NK-92 treated with Interleukin-12 subunit alpha and Interleukin-12 subunit beta, amount 100 ng/mL, for 24 hours (cell line): Measurements from ENCODE around the gene ILF3.

ENCODE experiments used
- DNase-seq: peaks from one replicate; lab custom pipeline; 2025; lab: John Stamatoyannopoulos, UW

ILF3 gene

GRCh38 chr19:10653732-10654609 is at the start of gene ILF3:
Gene ILF3, plus strand, starts transcription at chr19:10654346. Its CDS starts 16,260 bp downstream, at chr19:10670606.
- DNase-seq, result peak; percentile 99

- no peak for DNase-seq
These were observed 49.6 kb upstream of the ILF3 start for GRCh38 chr19:10604460-10604980.

- no peak for DNase-seq
These were observed 42.2 kb upstream of the ILF3 start for GRCh38 chr19:10611907-10612306.

GRCh38 chr19:10612499-10613119 is 41.5 kb upstream of the ILF3 start:
- DNase-seq, result no peak

- no peak for DNase-seq
These were observed 38.6 kb upstream of the ILF3 start for GRCh38 chr19:10615429-10616023.

- DNase-seq, result no peak
These were observed 36.6 kb upstream of the ILF3 start for GRCh38 chr19:10617409-10618121.

- no peak for DNase-seq
These were observed 35.3 kb upstream of the ILF3 start for GRCh38 chr19:10618846-10619245.

GRCh38 chr19:10620786-10621185 is 33.4 kb upstream of the ILF3 start:
- no peak for DNase-seq

- no peak for DNase-seq
These were observed 32.2 kb upstream of the ILF3 start for GRCh38 chr19:10621966-10622365.

- no peak for DNase-seq
These were observed 29.6 kb upstream of the ILF3 start for GRCh38 chr19:10624585-10624984.

GRCh38 chr19:10625003-10625761 is 29.0 kb upstream of the ILF3 start, which contains the start of gene SLC44A2:
Gene SLC44A2, plus strand, starts transcription at chr19:10625553. Its CDS starts 81 bp downstream, at chr19:10625634.
- no peak for DNase-seq

- DNase-seq, result no peak
These were observed 28.4 kb upstream of the ILF3 start for GRCh38 chr19:10625762-10626138.

- DNase-seq, result no peak
These were observed 22.3 kb upstream of the ILF3 start for GRCh38 chr19:10631874-10632273.

GRCh38 chr19:10634430-10634829 is 19.7 kb upstream of the ILF3 start:
- no peak for DNase-seq

GRCh38 chr19:10634963-10635362 is 19.2 kb upstream of the ILF3 start:
- no peak for DNase-seq

- no peak for DNase-seq
These were observed 17.7 kb upstream of the ILF3 start for GRCh38 chr19:10636304-10636972.

- no peak for DNase-seq
These were observed 16.3 kb upstream of the ILF3 start for GRCh38 chr19:10637894-10638293.

GRCh38 chr19:10639836-10640235 is 14.3 kb upstream of the ILF3 start:
- DNase-seq, result no peak

GRCh38 chr19:10640361-10640760 is 13.8 kb upstream of the ILF3 start:
- no peak for DNase-seq

- DNase-seq, result no peak
These were observed 12.9 kb upstream of the ILF3 start for GRCh38 chr19:10641248-10641647.
